GM19023 (cell line): ENCODE results near the gene QRFPR.
"Not testable (repeated sequence)": the region's sequence is repeated elsewhere in the genome, so short reads cannot be mapped to it uniquely, and the experiment has no call there.

Experiments
- ATAC-seq: cut with Tn5 transposase; IDR thresholded peaks from one replicate; pipeline ENCODE4 v1.9.1; 2021; ENCODE audit warnings: mild to moderate bottlenecking, moderate library complexity; ENCODE audit not compliant: unreplicated experiment

QRFPR gene

DNA sequence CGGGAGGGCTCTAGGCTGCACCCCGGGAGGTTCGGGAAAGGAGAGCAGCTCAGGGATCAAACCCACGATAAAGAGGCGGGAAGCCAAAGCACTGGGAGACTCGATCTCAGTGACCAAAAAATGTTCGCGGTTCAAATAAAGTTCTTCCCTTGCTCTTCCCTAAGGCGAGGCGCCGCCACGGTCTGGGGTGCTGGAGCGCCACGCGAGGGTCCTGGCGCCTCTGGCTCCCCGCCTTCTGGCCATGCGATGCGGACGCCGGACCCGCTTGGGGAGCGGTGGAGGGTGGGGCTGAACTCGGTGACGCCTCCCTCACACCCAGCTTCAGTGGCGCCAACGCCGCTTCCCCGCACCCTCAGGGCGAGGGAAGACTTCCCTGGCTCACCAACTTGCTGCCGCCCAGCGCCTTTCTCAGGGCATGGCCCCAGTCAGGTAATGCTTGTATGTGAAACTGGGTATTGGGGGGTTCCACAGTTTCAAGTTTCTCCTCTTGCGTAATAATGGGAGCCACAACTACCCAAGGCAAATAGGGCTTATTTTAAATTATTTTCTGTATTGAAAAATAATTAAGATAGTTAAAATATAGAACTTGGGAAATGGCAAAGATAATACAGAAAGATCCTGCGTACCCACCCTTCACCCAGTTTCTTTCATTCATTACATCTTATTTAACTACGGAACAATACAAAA is at the start of gene QRFPR:
Gene QRFPR, minus strand, starts transcription at position 243 of the 687 bp plus-strand sequence. CDS start 371 bp downstream, outside the sequence.
- ATAC-seq = no peak

DNA sequence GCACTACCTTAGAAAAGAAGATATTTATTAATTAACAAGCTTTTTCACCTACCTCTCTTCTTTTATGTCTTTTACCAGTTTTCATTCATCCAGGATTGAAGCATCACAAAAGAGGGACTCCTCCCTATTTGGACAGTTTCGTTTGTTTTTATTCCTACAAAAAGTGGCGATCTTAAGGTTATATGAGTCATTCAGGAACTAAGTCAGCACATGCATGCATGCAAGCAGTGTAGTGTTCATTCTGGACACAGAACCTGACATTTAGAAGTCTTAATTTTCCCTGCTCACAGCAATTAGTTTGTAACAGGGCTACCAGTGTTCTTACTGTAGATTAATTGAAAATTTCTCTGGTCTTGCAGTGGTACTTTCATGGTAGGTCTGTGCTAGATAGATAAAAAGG is 47.9 kb upstream of the QRFPR start:
- no peak for ATAC-seq

DNA sequence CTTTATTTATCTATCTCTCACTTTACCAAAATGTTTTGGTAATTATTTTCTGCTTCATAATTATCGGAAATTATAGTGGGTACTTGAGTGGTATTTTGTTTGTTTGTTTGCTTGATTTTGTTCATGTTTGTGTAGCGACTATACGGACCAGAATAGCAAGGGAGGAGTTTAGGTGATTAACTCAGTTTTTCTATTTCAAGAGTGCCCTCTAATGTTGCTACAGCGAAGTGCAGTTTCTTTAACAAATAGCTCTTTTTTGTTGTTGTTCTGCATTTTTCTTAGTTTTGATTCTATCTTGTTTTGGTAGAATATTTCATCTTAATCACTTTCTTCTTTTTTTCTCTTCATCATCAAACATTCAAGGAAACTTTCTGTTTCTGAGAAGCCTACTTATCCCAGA is 40.8 kb upstream of the QRFPR start:
- ATAC-seq = no peak

DNA sequence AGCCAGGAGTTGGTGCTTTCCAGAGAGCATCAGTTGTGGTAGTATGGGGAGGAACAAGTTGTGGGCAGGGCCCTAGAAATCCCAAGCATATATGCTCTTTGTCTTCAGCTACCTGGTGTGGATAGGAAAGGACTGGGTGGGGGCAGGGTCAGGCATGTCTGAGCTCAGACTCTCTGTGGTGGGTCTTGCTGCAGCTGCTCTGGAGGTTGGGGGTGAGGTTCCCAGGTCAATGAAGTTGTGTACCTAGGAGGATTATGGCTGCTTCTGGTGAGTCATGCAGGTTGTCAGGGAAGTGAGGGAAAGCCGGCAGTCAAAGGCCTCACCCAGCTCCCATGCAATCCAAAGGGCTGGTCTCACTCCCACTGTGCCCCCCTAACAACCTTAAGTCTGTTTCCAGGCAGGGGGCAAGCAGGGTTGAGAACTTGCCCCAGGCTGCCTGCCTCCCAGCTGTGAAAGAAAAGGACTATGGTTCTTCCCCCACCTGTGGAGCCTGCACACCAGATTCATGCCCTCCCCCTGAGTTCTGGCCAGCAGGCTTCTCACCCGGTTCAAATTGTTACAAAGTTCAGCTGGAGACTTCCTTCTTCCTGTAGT is 30.4 kb upstream of the QRFPR start:
- ATAC-seq = no peak

DNA sequence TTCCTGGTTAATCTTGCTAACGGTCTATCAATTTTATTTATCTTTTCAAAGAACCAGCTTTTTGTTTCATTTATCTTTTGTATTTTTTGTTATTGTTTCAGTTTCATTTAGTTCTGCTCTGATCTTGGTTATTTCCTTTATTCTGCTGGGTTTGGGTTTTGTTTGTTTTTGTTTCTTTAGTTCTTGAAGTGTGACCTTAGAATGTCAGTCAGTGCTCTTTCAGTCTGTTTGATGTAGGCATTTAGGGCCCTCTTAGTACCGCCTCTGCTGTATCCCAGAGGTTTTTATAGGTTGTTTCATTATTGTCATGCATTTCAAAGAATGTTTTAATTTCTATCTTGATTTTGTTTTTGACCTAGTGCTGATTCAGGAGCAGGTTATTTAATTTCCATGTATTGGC is 27.7 kb upstream of the QRFPR start:
- not testable (repeated sequence) for ATAC-seq

DNA sequence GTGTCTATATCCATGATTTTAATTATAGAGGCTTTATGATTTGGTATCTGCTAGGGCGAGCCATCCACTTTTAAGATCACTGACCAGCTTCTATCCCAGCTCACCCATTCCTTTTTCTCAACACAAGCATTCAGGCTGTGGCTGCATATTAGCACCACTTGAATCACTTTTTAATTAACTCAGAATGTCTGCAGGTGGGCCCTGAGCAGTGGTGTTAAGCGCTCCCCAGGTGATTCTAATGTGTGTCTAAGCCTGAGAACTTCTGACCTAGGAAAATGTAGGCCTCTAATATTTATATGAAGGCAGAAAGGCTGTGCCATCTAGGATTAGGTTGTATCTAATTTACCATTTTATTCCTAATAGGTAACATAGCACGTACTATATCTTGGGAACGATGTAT is 19.8 kb upstream of the QRFPR start:
- no peak for ATAC-seq

DNA sequence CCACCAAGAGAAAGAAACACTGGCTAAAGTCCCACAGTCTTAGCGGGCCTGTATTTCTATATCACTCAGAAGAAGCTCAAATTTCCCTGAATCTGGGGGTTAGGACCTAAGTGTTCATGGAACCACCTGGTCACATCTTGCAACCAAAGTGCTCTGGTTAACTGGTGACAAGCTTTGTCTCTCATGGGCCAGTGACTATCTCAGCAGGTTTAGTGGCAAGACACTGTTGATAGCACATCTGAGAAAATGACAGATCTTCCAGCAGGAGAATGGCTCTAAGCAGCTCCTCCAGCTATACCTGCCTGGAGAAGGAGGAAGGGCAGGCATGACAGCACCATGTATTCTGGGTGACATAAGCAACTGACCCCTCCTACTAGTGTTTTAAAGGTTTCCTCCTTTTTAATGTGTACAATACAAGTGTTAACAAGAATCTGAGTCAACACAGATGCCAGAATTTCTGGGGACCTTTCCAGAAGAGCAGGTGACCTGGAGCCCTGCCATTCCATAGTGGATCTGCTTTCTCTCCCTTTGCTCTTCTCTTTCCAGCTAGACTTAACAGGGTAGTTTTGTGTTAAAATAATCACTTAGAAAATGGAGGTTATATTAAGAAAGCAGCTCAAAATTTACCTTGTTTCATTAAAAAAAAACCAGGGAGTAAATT is 17.3 kb upstream of the QRFPR start:
- ATAC-seq = no peak

DNA sequence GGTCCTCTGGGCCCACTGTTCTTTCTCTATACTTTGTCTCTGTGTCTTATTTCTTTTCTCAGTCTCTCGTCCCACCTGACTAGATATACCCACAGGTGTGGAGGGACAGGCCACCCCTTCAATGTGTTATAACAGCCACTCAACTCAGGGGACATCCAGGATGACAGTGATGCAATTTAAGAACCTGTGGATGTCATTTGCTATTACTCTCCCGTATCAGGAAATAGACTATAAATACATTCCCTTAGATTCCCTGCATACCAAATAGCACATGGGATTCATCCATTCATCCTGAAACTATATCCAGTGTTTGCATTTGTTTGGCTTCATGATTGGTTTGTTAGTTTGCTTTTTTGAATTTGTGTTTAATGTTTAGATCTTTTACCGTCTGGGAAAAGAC is 16.6 kb upstream of the QRFPR start:
- ATAC-seq = no peak

DNA sequence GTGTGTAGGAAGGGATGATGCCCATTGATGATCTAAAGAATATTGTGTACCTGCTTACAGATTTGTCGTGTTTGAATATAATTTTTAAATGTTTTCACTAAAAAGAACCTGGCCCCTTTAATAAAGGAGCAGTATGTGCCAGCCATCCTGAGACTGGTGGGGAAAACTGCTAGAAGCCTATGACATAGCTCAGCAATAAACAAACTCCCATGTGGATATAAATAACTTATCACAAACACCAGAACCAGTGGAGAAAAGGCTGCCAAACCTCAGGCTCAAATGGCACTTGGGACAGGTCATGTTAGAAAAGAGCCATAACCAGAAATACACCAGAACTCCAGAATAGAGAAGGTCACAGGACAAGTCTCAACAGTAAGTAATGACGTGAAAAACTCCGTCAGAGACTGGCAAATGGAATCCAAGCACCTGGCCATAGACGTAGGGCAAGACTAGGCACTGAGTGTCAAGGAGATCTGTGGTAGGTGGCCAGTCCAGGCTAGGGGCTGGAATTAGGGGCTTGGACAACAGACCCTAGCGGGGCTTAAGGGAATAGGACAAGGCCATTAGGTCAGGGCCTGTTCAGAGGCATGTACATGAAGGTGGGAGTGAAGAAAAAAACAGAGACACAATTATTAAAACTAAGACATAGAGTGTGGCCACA is 11.7 kb upstream of the QRFPR start:
- ATAC-seq = no peak

DNA sequence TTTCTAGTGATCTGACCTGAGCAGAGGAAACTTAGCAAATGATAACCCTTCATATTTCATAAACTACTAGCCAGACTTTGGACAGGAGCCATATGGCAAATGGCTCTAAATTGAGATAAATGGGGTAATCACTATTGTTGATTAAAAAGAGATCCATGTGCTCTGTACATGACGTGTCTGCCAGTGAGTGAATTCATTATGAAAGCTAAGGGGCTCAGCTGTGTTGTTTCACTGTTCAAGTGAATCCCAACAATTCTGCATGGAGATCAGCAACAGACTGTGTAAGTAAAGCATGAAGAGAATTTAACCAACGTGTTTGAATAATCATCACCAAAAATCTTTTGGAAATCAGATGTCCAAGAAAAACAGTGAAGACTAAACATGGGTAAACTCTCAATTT is 9.5 kb upstream of the QRFPR start:
- ATAC-seq = no peak

DNA sequence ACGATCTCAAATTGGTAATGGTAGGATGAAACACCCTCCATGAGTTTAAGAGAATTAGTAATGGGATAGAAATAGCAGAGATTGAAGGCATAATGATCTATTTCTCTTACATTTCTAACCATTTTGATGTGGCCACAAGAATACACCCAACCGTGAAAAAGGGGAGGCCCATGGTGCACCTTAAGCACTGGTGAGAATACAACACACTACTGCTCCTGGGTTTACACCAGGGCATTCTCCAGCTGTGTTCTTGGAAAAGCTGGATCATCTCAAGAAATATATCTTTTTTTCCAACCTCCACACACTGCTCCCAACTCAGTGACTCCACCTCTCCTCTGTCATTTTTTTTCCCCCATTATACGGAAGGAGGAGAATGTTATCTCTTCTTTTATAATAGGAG is 1.5 kb downstream of the QRFPR start:
- no peak for ATAC-seq

DNA sequence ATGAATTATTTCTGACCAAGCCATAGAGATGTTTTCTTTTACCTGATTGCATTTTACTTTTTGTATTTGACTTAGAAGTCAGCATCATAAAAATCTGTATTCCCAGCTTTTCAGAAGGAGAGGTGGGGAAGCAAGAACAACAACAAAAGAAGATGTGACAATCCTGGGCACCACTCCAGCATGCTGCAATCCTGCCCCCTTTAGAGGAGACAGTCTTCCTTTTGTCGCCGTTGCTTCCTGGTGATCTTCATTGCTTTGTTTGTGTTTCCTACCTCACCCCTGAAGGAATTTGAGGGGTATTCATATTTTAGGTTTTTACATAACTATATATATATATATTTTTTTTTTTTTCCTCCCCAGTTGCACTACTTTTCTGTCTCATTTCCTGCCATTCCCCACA is 3.7 kb downstream of the QRFPR start:
- ATAC-seq = no peak

DNA sequence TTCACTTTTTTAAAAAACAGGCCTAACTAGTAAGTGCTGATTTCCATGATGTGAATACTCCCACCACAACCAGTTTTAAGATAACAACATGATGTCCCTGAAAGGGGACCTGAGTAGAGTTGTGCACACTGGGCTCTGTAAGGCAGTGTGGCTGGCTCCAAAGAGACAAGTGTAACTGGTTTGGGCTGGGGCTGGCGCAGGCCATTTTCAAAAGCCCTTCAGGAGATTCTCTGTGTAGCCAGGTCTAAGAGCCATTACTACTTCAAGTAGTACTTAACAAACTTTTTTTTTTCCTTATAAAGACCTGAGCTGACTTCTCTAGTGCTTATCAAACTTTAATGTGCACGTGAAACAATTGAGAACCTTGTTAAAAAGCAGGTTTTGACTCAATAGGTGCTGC is 4.3 kb downstream of the QRFPR start:
- ATAC-seq = no peak

DNA sequence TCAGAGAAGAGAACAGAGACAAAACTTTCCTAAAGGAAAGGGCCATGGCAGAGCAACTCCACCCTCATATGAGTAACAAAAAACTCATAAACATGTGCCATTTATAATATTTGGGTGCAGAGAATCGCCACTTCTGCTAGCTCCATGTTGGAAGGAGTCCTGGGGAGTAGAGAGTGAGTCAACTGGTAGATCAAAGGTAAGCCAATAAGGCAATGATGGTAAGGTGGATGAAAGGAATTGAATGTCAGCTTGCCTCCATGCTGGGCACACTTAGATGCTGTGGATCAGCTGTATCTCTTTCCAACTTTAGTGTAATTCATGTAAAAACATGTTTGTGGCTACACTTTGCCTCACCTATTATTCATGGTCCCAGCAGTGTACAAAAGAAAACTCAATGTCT is 4.7 kb downstream of the QRFPR start:
- ATAC-seq = no peak

DNA sequence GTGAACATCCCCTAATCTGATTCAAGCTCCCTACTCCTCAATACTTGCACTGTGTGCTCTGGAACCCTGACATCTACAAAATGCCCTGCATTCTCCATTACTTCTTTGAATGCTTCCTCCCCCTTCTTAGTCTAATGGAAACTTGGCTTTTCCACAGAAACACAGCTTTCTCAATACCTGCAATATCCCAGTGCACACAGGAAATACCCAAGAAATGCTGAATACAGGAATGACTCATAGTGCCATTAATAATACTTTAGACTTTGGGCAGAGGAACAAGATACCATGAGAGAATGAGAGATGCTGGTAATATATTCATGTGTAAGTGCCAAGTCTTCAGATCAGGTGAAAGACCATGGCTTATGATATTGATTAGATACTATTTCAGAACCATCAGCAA is 5.6 kb downstream of the QRFPR start:
- no peak for ATAC-seq

DNA sequence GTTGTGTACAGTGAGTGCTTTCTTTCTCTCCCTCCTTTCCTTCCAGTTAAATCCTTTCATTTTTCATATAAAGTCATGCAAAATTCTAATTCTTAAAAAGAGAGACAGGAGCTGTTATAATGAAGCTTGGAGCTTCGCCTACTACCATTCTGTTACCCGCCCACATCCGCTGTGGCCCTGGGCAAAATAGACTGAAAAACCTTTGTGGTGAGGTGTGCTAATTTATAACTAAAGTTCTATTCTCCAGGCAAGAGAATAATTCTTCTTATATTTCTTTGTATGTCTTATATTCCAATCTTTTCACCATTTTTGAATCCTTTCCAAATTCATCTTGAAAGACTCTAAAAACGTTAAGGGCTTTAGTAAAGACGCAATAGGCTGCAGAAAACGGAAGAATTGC is 7.0 kb downstream of the QRFPR start:
- no peak for ATAC-seq

DNA sequence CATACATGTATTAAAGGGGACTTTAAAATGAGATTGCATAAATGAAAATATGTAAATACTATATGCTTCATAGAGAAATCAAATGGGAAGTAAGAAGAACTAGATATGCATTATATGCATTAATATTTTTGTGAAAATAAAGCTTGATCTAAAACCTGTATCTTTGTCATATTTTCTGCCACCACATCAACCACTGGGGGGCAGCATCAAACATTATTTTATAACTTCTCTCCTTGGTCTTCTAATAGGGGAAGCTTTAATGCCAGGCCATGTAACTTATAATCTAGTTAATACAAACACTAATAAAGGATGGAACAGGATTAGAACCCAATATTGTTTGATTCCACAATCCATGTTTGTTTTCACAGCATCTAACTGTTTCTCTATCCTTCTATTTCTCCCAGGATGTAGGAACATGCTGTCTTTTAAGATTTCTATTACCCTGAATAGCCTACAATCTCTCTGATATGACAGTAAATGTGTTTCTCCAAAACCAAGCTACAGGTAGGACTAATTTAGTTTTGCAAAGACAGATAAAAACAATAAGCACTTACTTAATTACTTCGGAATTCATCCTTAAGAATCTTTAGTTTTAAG is 10.0 kb downstream of the QRFPR start:
- ATAC-seq = no peak

DNA sequence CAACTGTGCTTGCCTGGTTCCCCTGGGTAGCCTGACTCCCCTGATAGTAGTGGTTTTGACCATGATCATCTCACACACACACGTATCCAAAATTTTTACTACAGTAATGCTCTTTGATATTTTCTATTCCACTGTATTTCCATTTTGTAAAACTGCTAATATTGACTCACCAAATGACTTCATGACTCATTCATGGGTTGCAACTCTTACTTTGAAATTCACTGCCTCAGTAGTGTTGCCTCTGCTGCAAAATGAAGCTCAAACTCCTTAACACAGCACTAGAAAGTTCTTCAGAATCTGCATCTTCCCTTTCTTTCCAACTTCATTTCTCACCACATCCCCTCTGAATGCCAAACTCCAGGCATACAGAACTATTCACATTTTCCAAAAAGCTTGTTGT is 20.3 kb downstream of the QRFPR start:
- no peak for ATAC-seq

DNA sequence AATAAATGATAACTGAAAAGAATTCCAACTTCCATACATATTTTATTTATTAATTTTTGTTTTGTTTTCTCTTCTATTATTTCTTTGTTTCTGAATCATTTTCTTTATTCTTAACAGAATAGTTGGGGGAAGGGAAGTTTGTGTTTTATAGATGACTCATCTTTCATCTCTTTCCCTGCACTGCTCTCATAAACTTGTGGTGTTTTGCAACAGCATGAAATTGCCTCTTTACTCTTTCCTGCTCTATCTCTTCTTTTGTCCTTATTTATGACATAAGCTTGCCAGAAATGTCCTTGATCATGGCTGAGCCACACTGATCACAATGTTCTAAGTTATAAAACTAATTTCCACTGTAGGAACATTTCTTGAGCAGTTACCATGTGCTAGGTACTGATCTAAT is 22.3 kb downstream of the QRFPR start:
- ATAC-seq = no peak

DNA sequence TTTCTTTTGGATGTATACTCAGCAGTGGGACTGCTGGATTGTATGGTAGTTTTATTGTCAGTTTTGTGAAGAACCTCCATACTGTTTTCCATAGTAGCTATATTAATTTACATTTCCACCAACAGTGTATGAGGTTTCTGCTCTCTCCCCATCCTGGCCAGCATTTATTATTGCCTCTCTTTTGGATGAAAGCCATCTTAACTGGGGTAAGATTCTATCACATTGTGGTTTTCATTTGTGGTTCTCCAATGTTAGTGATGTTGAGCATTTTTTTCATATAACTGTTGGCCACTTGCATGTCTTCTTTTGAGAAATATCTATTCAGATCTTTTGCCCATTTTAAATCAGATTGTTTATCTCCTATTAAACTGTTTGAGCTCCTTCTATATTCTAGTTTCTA is 27.6 kb downstream of the QRFPR start:
- no peak for ATAC-seq

DNA sequence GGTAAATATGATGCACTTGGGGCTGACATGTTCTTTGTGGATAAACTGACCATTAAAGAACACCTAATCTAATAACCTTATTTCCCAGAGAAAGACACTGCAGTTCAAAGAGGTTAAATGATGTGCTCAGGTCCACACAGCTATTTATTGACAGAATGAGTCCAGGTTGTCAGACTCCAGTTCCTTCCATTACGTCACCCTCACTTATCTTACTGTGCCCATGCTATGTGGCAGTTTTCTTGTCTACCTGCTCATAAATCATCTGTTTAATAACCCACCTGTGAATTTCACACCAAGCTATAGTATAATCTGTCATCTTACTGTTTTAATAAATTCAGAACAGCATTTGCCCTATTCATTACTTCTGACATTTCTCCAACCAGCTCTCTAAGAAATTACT is 36.7 kb downstream of the QRFPR start:
- no peak for ATAC-seq

DNA sequence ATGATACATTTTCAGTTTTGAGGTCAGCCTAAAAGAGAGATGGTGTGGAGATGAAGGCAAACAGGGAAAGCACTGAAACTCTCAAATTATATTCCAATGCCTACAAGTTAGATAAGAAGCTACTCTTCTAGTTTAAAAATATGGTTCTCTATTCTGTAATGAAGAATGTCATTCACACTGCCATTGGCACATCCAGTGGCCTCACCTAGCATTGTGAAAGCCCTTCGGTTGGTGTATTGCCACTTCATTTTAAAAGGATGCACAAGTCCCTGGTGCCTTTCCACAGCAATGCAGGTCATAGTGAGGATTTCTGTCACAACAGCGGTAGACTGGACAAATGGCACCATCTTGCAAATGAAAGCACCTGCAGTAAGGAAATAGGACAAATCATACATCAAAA is 40.6 kb downstream of the QRFPR start:
- ATAC-seq = no peak
